Spleen (tissue), 11 donors: Measurements from ENCODE around the gene AP1S1. TPM values are rescaled to one million over a fixed set of nuclear protein-coding genes. Genes with fewer than 3 reads are reported as not detected.

ENCODE experiments used
- DNase-seq: peaks from one replicate; pipeline ENCODE4 v3.0.0-alpha.2; 2020
- H3K27ac ChIP-seq, 8 donors: fragments of 200-600 bp; sonication (generic) in 7 of 8; 1 replicate in 4 of 8; 2 replicates in 4 of 8; pipeline versions ENCODE4 v1.5.0 to v1.8.0; 2016 to 2021; ENCODE audit warnings: inconsistent platforms in 4 of 8, mild to moderate bottlenecking in 4 of 8, moderate library complexity in 1 of 8
- H3K27me3 ChIP-seq, 7 donors: fragments of 200-600 bp; sonication (generic) in 6 of 7; replicated peaks in 1 of 7; 1 replicate in 4 of 7; 2 replicates in 3 of 7; pipeline versions ENCODE4 v1.5.0 to v1.8.0; 2016 to 2021; ENCODE audit warnings: inconsistent platforms in 3 of 7, mild to moderate bottlenecking in 1 of 7
- H3K36me3 ChIP-seq, 6 donors: fragments of 200-600 bp; sonication (generic) in 5 of 6; 1 replicate in 4 of 6; 2 replicates in 2 of 6; pipeline versions ENCODE4 v1.5.0 to v1.8.0; 2016 to 2021; ENCODE audit warnings: inconsistent platforms in 2 of 6
- H3K4me1 ChIP-seq, 6 donors: fragments of 200-600 bp; sonication (generic) in 5 of 6; 1 replicate in 3 of 6; 2 replicates in 3 of 6; pipeline versions ENCODE4 v1.5.0 to v1.8.0; 2016 to 2021; ENCODE audit warnings: inconsistent platforms in 3 of 6
- H3K4me3 ChIP-seq, 8 donors: fragments of 200-600 bp; sonication (generic) in 7 of 8; 1 replicate in 4 of 8; 2 replicates in 4 of 8; pipeline versions ENCODE4 v1.5.0 to v1.8.0; 2016 to 2021; ENCODE audit warnings: inconsistent platforms in 4 of 8, mild to moderate bottlenecking in 4 of 8, moderate library complexity in 2 of 8
- H3K9me3 ChIP-seq, 8 donors: fragments of 200-600 bp; sonication (generic) in 7 of 8; 1 replicate in 4 of 8; 2 replicates in 4 of 8; pipeline versions ENCODE4 v1.5.0 to v1.8.0; 2016 to 2021; ENCODE audit warnings: inconsistent platforms in 4 of 8
- CTCF ChIP-seq, 11 experiments: fragments of 200-600 bp in 7 of 11; fragments of 450-650 bp in 4 of 11; sonication (generic) in 4 of 11; IDR thresholded peaks in 8 of 11; conservative IDR thresholded peaks in 3 of 11; 1 replicate in 7 of 11; 2 replicates in 4 of 11; pipeline versions ENCODE4 v1.4.0 to v1.8.0; 2016 to 2021; ENCODE audit warnings: antibody characterized with exemption in 11 of 11, inconsistent platforms in 4 of 11, mild to moderate bottlenecking in 1 of 11
- POLR2A ChIP-seq, 3 donors: fragments of 450-650 bp; IDR thresholded peaks; one replicate each; pipeline ENCODE4 v1.5.1; 2017; ENCODE audit warnings: antibody characterized with exemption in 3 of 3, mild to moderate bottlenecking in 1 of 3
- POLR2AphosphoS5 ChIP-seq, 3 donors: sonication (generic); formaldehyde crosslinking; IDR thresholded peaks; one replicate each; pipeline ENCODE4 v1.5.1; 2017; ENCODE audit warnings: antibody characterized with exemption in 3 of 3
- WGBS, 5 donors: extraction: QIAGEN DNeasy Blood & Tissue Kit in 3 of 5; methylation state at CpG; one replicate each; pipeline versions ENCODE4 v1.1.5 to v1.1.7; 2013 to 2018; 5-methylcytosine and 5-hydroxymethylcytosine counted together
- intact Hi-C: fragments of 100-400 bp; cut with DNase I; formaldehyde crosslinking; loops from one replicate; pipeline ENCODE4 v1.15.0; 2023; ENCODE audit warnings: low total_unique reads
- polyA plus RNA-seq, 3 donors: library from polyadenylated mRNA; stranded (reverse); fragments of 200-250 nt; gene quantifications; one replicate each; pipeline ENCODE4 v1.2.1, GENCODE V29; 2013
- total RNA-seq, 7 donors: library from RNA; depleted of rRNA in 3 of 7; stranded (reverse); fragments of >200 nt in 3 of 7; fragmentation: NEBNext Ultra II Directional in 4 of 7; extraction: Animal tissue kit (Norgen Biotek cat#: 25700) in 4 of 7; gene quantifications; one replicate each; pipeline versions ENCODE4 v1.1.0 to v1.2.1, GENCODE V29; 2016 to 2021
- donor health status: healthy with polysubstance abuse.
- donor health status: DM: no; HTN: no; CAD: no; lungs with moderate emphysema.
- donor health status: DM: no; HTN: no; CAD: no.
- donor health status: Bipolar disorder and iron deficiency.
- donor health status: healthy.
- donor health status: DM: no; HTN: no; CAD: no.
- donor health status: DM: yes; HTN: yes; CAD: no.

Gene AP1S1
- total and polyA plus RNA-seq, 10 donors = 15.4 to 49.5 (median 31.0) TPM

DNA sequence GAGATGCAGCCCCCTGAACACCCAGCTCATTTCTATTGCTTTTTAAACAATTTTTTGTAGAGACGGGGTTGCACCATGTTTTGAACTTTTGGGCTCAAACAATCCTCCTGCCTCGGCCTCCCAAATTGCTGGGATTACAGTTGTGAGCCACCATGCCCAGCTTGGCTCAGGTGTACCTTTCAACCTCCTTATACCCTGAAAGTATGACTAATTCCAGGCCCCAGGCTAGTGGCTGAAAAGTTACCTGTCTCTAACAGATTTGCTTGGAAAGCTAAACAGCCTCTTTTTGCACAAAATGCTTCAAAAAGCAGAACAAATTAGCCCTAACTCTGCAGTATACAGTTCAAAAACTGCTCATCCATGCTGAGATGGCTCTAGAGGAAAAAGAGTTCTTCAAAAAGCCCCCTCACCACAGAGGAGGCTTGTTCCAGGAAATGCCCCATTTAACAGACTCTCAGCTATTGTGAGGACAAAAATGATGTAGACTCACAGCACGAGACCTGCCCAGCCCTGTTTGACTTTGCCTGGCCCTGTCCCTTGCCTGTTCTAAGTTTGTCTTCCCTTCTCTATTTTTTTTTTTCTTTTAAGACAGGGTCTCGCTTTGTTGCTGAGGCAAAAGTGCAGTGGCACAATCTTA, 13.4 kb upstream of the AP1S1 start:
- Histone ChIP-seq H3K4me3 (no peak overlapping the region), H3K27ac (no peak overlapping the region), H3K9me3 (no peaks in the 10 kb centered on the region), H3K36me3 (peaks cover 0 to 1% (median 0%) of the 10 kb centered on the region in 6 donors), H3K27me3 (peaks cover 0 to 54% (median 5%) of the 10 kb centered on the region in 7 donors), H3K4me1 (peaks cover 9 to 31% (median 18%) of the 10 kb centered on the region in 6 donors)
- no peak for DNase-seq
- TF ChIP-seq POLR2AphosphoS5 (IDR thresholded peaks at IDR 0.05) = no peak
- TF ChIP-seq POLR2A (IDR thresholded peaks at IDR 0.05) = no peak
- no peak for TF ChIP-seq CTCF (IDR thresholded peaks at IDR 0.05 in 8 of 11, conservative IDR thresholded peaks at IDR 0.05 in 3 of 11)
- intact Hi-C loops = loop anchor here (5.0 to 10.0 kb wide), 2 partner anchors 54 to 141 kb away; no protein-coding TSS in a partner anchor
- WGBS, 5 donors = 79 to 89% (median 87%) methylated on average over 4 of the region's 4 CpGs

- peaks cover 7 to 29% (median 19%) of the 10 kb centered on the region in 6 donors for H3K4me1 ChIP-seq
- peaks cover 0 to 23% (median 0%) of the 10 kb centered on the region in 7 donors for H3K27me3 ChIP-seq
- no peak for DNase-seq
- H3K9me3 ChIP-seq = no peaks in the 10 kb centered on the region
- H3K27ac ChIP-seq = no peak overlapping the region
- no peak overlapping the region for H3K4me3 ChIP-seq
- intact Hi-C loops = no loop called here
- 68 to 84% (median 72%) methylated on average over 2 of the region's 2 CpGs for WGBS, 5 donors
- no peak for TF ChIP-seq CTCF (IDR thresholded peaks at IDR 0.05 in 8 of 11, conservative IDR thresholded peaks at IDR 0.05 in 3 of 11)
- no peak for TF ChIP-seq POLR2A (IDR thresholded peaks at IDR 0.05)
- TF ChIP-seq POLR2AphosphoS5 (IDR thresholded peaks at IDR 0.05) = no peak
- H3K36me3 ChIP-seq = peaks cover 0 to 8% (median under 1%) of the 10 kb centered on the region in 6 donors
Measured at GRCh38 chr7:101151908-101152651, 2.2 kb upstream of the AP1S1 start.

GRCh38 chr7:101154693-101155102, 422 bp downstream of the AP1S1 start:
- peaks cover 0 to 34% (median 15%) of the 10 kb centered on the region in 6 donors for H3K36me3 ChIP-seq
- peaks cover 7 to 29% (median 19%) of the 10 kb centered on the region in 6 donors for H3K4me1 ChIP-seq
- no peak for DNase-seq
- peaks cover 0 to under 1% (median 0%) of the 10 kb centered on the region in 7 donors for H3K27me3 ChIP-seq
- no peaks in the 10 kb centered on the region for H3K9me3 ChIP-seq
- intact Hi-C loops = no loop called here
- H3K4me3 ChIP-seq = peak overlapping the region; percentile 62 to 95 (median 81)
- TF ChIP-seq CTCF (IDR thresholded peaks at IDR 0.05 in 8 of 11, conservative IDR thresholded peaks at IDR 0.05 in 3 of 11) = no peak
- TF ChIP-seq POLR2AphosphoS5 (IDR thresholded peaks at IDR 0.05) = no peak
- TF ChIP-seq POLR2A (IDR thresholded peaks at IDR 0.05) = no peak
- 0 to 1% (median 1%) methylated on average over 7 to 34 of the region's 34 CpGs for WGBS, 5 donors
- peak overlapping the region in 4 of 8 donors; percentile 10 to 64 (median 48) for H3K27ac ChIP-seq

GRCh38 chr7:101155303-101155702, 1.0 kb downstream of the AP1S1 start:
- H3K9me3 ChIP-seq = no peaks in the 10 kb centered on the region
- DNase-seq = no peak
- intact Hi-C loops = no loop called here
- TF ChIP-seq POLR2AphosphoS5 (IDR thresholded peaks at IDR 0.05) (no peak), CTCF (IDR thresholded peaks at IDR 0.05 in 8 of 11, conservative IDR thresholded peaks at IDR 0.05 in 3 of 11) (no peak), POLR2A (IDR thresholded peaks at IDR 0.05) (no peak)
- peaks cover 7 to 29% (median 19%) of the 10 kb centered on the region in 6 donors for H3K4me1 ChIP-seq
- WGBS, 5 donors = 44 to 51% (median 49%) methylated on average over 4 of the region's 4 CpGs
- H3K36me3 ChIP-seq = peaks cover 0 to 40% (median 17%) of the 10 kb centered on the region in 6 donors
- H3K4me3 ChIP-seq = peak overlapping the region in 7 of 8 donors; percentile 62 to 95 (median 89)
- no peaks in the 10 kb centered on the region for H3K27me3 ChIP-seq
- peak overlapping the region in 1 of 8 donors; percentile 64 for H3K27ac ChIP-seq
